Endothelial cell (in vitro differentiated cells): ENCODE data around the gene PLEKHO1. TPM values are rescaled to one million over a fixed set of nuclear protein-coding genes. Genes with fewer than 3 reads are reported as not detected.

ENCODE experiments used
- DNase-seq: peaks from one replicate; pipeline ENCODE4 v3.0.0; 2021; ENCODE audit warnings: low spot score
- H3K27ac Mint-ChIP-seq: one replicate; pipeline ENCODE4 v1.8.0; 2021; ENCODE audit warnings: mixed read lengths, inconsistent platforms; ENCODE audit not compliant: unreplicated experiment
- H3K27me3 Mint-ChIP-seq: one replicate; pipeline ENCODE4 v1.8.0; 2021; ENCODE audit warnings: mild to moderate bottlenecking, moderate library complexity, mixed read lengths, inconsistent platforms; ENCODE audit not compliant: unreplicated experiment
- H3K36me3 Mint-ChIP-seq: one replicate; pipeline ENCODE4 v1.8.0; 2021; ENCODE audit warnings: mild to moderate bottlenecking, low read depth, mixed read lengths, inconsistent platforms; ENCODE audit not compliant: unreplicated experiment
- H3K4me1 Mint-ChIP-seq: one replicate; pipeline ENCODE4 v1.8.0; 2021; ENCODE audit warnings: mild to moderate bottlenecking, mixed read lengths, inconsistent platforms; ENCODE audit not compliant: unreplicated experiment
- H3K4me3 Mint-ChIP-seq: one replicate; pipeline ENCODE4 v1.8.0; 2021; ENCODE audit warnings: mild to moderate bottlenecking, mixed read lengths, inconsistent platforms; ENCODE audit not compliant: unreplicated experiment
- H3K9me3 Mint-ChIP-seq: one replicate; pipeline ENCODE4 v1.8.0; 2021; ENCODE audit warnings: mixed read lengths, inconsistent platforms; ENCODE audit not compliant: unreplicated experiment
- total RNA-seq: library from RNA; stranded (reverse); fragmentation: NEBNext Ultra II Directional; extraction: Animal tissue kit (Norgen Biotek cat#: 25700); gene quantifications from one replicate; pipeline ENCODE4 v1.2.1, GENCODE V29; 2021; ENCODE audit not compliant: unreplicated experiment
- TF ChIP-seq, protein P1 (sequence below): fragments of 200-600 bp; sonication (generic); IDR thresholded peaks from one replicate; pipeline ENCODE4 v1.5.0; 2021; ENCODE audit warnings: antibody characterized with exemption; ENCODE audit not compliant: unreplicated experiment

PLEKHO1 gene
- total RNA-seq, 1 donor from 2014 or later = 71.6 TPM

DNA sequence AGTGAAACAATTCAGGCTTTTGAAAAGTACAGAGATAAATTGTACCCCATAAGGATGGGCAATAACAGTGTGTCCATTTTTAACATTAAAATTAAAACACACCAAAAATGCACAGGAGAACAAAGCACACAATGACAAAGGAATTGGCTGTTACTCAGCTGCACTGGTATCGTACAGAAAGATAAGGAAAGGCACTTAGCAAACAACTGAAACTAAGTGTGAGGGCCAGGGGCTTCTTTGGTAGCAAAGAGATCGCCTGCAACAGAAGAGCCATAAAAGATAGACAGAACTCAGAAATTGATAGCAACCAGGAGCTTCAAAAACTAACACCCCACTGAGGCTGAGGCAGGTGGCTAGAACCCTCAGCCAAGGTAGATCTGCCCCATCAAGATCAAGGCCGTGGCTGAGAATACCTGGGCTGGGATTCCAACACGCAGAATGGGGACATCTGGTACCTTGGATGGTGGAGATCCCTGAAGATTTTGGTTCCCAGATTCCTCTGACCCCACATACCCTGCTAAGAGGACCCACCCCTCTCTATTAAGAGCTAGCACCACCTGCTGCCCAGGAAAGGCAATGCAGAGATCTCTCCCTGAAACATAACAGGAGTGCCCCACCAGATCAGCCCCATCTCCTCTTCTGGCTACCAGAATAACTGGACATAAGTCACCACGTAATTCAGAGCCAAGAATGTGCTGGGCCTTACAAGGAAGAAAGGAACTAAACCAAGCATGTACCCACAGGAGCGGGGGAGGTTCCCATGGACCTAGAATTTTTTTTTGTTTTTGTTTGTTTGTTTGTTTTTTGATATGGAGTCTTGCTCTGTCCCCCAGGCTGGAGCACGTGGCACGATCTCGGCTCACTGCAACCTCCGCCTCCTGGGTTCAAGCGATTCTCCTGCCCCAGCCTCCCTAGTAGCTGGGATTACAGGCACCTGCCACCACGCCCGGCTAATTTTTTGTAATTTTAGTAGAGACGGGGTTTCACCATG is 16.2 kb downstream of the PLEKHO1 start:
- Mint-ChIP-seq H3K9me3 (no peaks in the 10 kb centered on the region), H3K27ac (no peak overlapping the region), H3K36me3 (peaks cover 8% of the 10 kb centered on the region), H3K4me1 (peaks cover 24% of the 10 kb centered on the region), H3K4me3 (no peak overlapping the region), H3K27me3 (peaks cover 12% of the 10 kb centered on the region)
- DNase-seq = peak; percentile 77
- TF ChIP-seq, protein P1, sequence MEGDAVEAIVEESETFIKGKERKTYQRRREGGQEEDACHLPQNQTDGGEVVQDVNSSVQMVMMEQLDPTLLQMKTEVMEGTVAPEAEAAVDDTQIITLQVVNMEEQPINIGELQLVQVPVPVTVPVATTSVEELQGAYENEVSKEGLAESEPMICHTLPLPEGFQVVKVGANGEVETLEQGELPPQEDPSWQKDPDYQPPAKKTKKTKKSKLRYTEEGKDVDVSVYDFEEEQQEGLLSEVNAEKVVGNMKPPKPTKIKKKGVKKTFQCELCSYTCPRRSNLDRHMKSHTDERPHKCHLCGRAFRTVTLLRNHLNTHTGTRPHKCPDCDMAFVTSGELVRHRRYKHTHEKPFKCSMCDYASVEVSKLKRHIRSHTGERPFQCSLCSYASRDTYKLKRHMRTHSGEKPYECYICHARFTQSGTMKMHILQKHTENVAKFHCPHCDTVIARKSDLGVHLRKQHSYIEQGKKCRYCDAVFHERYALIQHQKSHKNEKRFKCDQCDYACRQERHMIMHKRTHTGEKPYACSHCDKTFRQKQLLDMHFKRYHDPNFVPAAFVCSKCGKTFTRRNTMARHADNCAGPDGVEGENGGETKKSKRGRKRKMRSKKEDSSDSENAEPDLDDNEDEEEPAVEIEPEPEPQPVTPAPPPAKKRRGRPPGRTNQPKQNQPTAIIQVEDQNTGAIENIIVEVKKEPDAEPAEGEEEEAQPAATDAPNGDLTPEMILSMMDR = peak; percentile 53

DNA sequence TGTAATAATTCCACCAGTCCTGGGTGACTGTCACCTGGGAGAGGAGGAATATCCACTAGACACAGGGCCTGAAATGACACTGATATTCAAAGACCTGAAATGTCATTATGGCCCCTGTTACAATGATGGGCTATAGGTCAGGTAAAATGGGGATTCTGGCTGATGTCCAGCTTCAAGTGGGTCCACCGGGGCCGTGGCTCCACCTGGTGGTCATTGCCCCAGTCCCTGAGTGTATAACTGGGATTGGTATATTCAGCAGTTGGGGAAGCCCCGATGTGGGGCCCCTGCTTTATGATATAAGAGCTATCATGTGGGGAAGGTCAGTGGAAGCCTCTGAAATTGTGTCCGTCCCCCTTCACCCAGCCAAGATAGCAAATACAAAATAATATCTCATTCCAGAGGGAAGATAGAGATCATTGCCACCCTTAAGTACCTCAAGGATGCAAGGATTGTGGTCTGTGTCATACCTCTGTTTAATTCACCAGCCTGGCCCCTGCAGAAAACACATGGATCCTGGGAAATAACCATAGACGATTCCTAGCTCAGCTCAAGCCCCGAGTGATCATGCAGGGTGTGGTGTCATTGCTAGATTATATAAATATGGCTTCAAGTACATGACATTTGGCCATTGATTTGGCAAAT is 19.4 kb downstream of the PLEKHO1 start:
- Mint-ChIP-seq H3K4me3 (no peak overlapping the region), H3K9me3 (no peaks in the 10 kb centered on the region), H3K27ac (no peak overlapping the region), H3K36me3 (no peaks in the 10 kb centered on the region), H3K4me1 (no peaks in the 10 kb centered on the region), H3K27me3 (peaks cover 8% of the 10 kb centered on the region)
- DNase-seq = peak; percentile 85
- TF ChIP-seq, protein P1 = peak; percentile 59

DNA sequence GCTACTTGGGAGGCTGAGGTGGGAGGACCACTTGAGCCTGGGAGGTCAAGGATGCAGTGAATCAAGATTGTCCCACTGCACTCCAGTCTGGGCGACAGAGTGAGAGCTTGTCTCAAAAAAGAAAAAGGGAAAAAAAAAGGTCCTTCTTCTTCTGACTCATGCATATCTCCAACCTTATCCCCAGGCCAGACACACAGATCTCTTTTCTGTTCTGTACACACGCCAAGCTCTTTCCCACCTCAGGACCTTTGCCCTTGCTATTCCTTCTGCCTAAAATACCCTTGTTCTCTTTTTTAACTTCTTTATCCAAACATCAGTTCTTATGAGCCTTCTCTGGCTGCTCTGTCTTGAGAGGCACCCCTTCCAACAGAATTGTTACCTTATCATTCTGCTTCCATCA is 22.1 kb downstream of the PLEKHO1 start:
- Mint-ChIP-seq H3K27ac (no peak overlapping the region), H3K27me3 (peaks cover 8% of the 10 kb centered on the region), H3K36me3 (no peaks in the 10 kb centered on the region), H3K4me3 (no peak overlapping the region), H3K4me1 (no peaks in the 10 kb centered on the region), H3K9me3 (no peaks in the 10 kb centered on the region)
- no peak for DNase-seq
- TF ChIP-seq, protein P1 = no peak

DNA sequence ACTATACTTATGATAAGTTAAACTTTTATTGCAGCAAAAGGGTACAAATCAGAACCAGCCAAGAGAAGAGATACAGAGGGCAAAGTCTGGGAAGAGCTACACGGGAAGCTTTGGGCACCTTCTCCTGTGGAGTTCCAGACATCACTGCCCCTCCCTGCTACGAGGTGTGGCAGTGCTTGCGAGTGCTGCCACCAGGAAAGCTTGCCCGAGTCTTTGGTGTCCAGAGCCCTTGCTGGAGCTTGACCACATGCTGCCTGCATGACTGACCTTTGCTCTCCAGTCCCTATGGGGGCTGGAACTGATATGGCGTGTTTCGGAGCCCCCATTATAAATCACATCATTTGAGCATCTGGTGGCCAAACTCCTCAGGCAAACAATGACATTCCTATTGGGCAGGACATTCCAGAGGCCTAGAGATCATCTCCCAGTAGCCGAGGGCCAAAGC is 23.4 kb downstream of the PLEKHO1 start:
- H3K27me3 Mint-ChIP-seq = peaks cover 5% of the 10 kb centered on the region
- no peaks in the 10 kb centered on the region for H3K36me3 Mint-ChIP-seq
- DNase-seq = no peak
- no peaks in the 10 kb centered on the region for H3K4me1 Mint-ChIP-seq
- no peaks in the 10 kb centered on the region for H3K9me3 Mint-ChIP-seq
- H3K4me3 Mint-ChIP-seq = no peak overlapping the region
- no peak overlapping the region for H3K27ac Mint-ChIP-seq
- TF ChIP-seq, protein P1 = no peak
